Ovary (tissue), 3 donors: ENCODE data around the gene MIS12.

Experiments used
- CTCF ChIP-seq, 3 donors: fragments of 450-650 bp in 2 of 3; fragments of 200-600 bp in 1 of 3; IDR thresholded peaks; one replicate each; pipeline versions ENCODE4 v1.5.1 to v1.8.0; 2016 to 2022; ENCODE audit warnings: antibody characterized with exemption in 3 of 3, mild to moderate bottlenecking in 1 of 3
- EP300 ChIP-seq: sonication (generic); formaldehyde crosslinking; IDR thresholded peaks from one replicate; pipeline ENCODE4 v1.6.1; 2017; ENCODE audit warnings: antibody characterized with exemption
- POLR2A ChIP-seq: fragments of 450-650 bp; IDR thresholded peaks from one replicate; pipeline ENCODE4 v1.6.1; 2017; ENCODE audit warnings: antibody characterized with exemption, mild to moderate bottlenecking, moderate library complexity
- donor health status: DM: no; HTN: no; CAD: no.

- TF ChIP-seq CTCF (IDR thresholded peaks at IDR 0.05) (no peak), POLR2A (no peak), EP300 (no peak)
Observed at GRCh38 chr17:5509482-5509881, 23.1 kb downstream of the MIS12 start.
